ENCODE data around the gene FADS1. TPM values are rescaled to one million over a fixed set of nuclear protein-coding genes. Genes with fewer than 3 reads are reported as not detected.

Gene FADS1
- total RNA-seq, 1 experiment from 2014 or later: 186 TPM

DNA sequence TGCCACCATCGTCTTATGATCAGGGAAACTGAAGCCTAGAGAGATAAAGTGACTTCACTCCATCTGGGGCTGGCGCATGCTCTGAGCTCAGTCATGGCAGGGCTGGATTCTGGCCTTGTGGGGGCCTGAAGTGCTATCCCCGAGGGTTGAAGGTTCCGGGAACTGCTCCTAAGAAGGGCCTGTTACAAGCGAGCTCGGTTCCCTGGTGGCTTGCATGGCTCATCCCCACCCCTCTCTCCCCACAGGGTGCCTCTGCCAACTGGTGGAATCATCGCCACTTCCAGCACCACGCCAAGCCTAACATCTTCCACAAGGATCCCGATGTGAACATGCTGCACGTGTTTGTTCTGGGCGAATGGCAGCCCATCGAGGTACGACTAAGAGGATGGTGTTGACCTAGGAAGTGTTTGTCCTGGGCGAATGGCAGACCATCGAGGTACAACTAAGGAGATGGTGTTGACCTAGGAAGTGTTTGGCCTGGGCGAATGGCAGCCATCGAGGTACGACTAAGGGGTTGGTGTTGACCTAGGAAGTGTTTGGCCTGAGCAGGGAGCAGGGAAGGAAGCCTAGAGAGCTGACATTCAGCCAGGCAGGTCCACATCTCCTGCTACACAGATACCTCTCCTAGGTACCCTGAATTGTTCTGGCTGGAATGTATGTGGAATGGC, 31.2 kb upstream of the FADS1 start:
- CTCF ChIA-PET: no interaction called here
- BruUV-seq (replicated peaks): TSS peak; percentile 29
- H3K36me3 ChIP-seq (ENCODE audit: control insufficient read depth, insufficient read depth, low read length): peaks cover 2% of the 10 kb centered on the region; the same call in 1 of the 2 replicates

DNA sequence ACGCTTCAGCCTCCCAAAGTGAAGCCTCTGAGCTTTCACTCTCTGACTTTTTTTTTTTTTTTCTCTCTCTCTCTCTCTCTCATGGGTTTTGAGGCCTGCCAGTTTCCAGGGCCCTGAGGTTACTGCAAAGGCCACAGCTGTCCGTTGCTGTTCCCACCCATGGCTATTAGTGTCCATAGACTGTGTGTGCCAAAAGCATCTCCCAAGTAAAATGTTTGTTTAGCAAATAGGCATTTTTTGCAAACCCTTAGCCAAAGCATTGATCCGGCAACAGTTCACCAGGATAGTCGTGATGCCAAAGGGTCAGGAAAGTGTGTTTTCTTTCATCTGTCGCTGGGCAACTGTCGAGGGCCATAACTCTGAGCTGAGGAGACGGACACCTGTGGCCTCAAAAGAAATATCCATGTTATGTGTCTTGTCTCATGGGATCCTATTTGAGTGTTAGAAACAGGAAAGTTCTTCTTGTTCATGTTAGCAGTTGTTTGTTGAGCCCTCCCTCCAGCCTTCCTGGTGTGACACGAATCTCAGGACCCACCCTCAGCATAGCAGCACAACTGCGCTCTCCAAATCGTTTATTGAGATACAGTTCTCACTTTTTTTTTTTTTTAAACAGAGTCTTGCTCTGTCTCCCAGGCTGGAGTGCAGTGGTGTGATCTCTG, 29.7 kb upstream of the FADS1 start:
- ATAC-seq (no peak), DNase-seq (ENCODE audit: low read depth, low spot score) (no peak)
- ChIA-PET CTCF (interaction anchor here (0.7 kb wide), 1 partner anchor 257 kb away, joined by 3 read pairs; no protein-coding TSS in a partner anchor), POLR2A (no interaction called here)
- H3K27ac ChIP-seq (ENCODE audit: low read length): no peak overlapping the region
- in situ Hi-C loops (cut with HindIII; ENCODE audit: low pct_unique_long_range_greater_than_20kb, low sequenced_read_pairs): no loop called here
- H3K27me3 ChIP-seq (ENCODE audit: control insufficient read depth, insufficient read depth, low read length): no peaks in the 10 kb centered on the region
- BruUV-seq (replicated peaks): no TSS peak
- no peak overlapping the region for H3K4me3 ChIP-seq (ENCODE audit: low read depth in 2 of 2, low read length in 2 of 2)
- peaks cover 2% of the 10 kb centered on the region; the same call in 1 of the 2 replicates for H3K36me3 ChIP-seq (ENCODE audit: control insufficient read depth, insufficient read depth, low read length)
- TF ChIP-seq, protein P1, sequence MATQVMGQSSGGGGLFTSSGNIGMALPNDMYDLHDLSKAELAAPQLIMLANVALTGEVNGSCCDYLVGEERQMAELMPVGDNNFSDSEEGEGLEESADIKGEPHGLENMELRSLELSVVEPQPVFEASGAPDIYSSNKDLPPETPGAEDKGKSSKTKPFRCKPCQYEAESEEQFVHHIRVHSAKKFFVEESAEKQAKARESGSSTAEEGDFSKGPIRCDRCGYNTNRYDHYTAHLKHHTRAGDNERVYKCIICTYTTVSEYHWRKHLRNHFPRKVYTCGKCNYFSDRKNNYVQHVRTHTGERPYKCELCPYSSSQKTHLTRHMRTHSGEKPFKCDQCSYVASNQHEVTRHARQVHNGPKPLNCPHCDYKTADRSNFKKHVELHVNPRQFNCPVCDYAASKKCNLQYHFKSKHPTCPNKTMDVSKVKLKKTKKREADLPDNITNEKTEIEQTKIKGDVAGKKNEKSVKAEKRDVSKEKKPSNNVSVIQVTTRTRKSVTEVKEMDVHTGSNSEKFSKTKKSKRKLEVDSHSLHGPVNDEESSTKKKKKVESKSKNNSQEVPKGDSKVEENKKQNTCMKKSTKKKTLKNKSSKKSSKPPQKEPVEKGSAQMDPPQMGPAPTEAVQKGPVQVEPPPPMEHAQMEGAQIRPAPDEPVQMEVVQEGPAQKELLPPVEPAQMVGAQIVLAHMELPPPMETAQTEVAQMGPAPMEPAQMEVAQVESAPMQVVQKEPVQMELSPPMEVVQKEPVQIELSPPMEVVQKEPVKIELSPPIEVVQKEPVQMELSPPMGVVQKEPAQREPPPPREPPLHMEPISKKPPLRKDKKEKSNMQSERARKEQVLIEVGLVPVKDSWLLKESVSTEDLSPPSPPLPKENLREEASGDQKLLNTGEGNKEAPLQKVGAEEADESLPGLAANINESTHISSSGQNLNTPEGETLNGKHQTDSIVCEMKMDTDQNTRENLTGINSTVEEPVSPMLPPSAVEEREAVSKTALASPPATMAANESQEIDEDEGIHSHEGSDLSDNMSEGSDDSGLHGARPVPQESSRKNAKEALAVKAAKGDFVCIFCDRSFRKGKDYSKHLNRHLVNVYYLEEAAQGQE (IDR thresholded peaks at IDR 0.05; ENCODE audit: insufficient read depth in 1 of 2, low read depth in 2 of 2, low read length in 1 of 2): no peak
- TF ChIP-seq, protein P2, sequence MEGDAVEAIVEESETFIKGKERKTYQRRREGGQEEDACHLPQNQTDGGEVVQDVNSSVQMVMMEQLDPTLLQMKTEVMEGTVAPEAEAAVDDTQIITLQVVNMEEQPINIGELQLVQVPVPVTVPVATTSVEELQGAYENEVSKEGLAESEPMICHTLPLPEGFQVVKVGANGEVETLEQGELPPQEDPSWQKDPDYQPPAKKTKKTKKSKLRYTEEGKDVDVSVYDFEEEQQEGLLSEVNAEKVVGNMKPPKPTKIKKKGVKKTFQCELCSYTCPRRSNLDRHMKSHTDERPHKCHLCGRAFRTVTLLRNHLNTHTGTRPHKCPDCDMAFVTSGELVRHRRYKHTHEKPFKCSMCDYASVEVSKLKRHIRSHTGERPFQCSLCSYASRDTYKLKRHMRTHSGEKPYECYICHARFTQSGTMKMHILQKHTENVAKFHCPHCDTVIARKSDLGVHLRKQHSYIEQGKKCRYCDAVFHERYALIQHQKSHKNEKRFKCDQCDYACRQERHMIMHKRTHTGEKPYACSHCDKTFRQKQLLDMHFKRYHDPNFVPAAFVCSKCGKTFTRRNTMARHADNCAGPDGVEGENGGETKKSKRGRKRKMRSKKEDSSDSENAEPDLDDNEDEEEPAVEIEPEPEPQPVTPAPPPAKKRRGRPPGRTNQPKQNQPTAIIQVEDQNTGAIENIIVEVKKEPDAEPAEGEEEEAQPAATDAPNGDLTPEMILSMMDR (IDR thresholded peaks at IDR 0.05): no peak
- TF ChIP-seq POLR2AphosphoS5 (IDR thresholded peaks at IDR 0.05; ENCODE audit: low read depth, low read length) (no peak), TCF7L2 (IDR thresholded peaks at IDR 0.05; ENCODE audit: low read depth, low read length) (no peak), SIN3A (IDR thresholded peaks at IDR 0.05; ENCODE audit: borderline replicate concordance, insufficient read depth, low read depth, low read length) (no peak)
- H3K9me3 ChIP-seq (ENCODE audit: control insufficient read depth, insufficient read depth, low read depth, low read length): no peaks in the 10 kb centered on the region
- intact Hi-C loops (cut with micrococcal nuclease; ENCODE audit: unreplicated experiment): no loop called here
- no peaks in the 10 kb centered on the region for H3K4me1 ChIP-seq (ENCODE audit: control insufficient read depth, insufficient read depth, low read length)

More for the DNA sequence above, 31.2 kb upstream of the FADS1 start:
- Histone ChIP-seq H3K9me3 (ENCODE audit: control insufficient read depth, insufficient read depth, low read depth, low read length) (no peaks in the 10 kb centered on the region), H3K27ac (ENCODE audit: low read length) (no peak overlapping the region), H3K27me3 (ENCODE audit: control insufficient read depth, insufficient read depth, low read length) (no peaks in the 10 kb centered on the region), H3K4me1 (ENCODE audit: control insufficient read depth, insufficient read depth, low read length) (no peaks in the 10 kb centered on the region), H3K4me3 (ENCODE audit: low read depth in 2 of 2, low read length in 2 of 2) (no peak overlapping the region)
- POLR2A ChIA-PET: no interaction called here
- DNase-seq (ENCODE audit: low read depth, low spot score) (no peak), ATAC-seq (no peak)
- in situ Hi-C loops (cut with HindIII; ENCODE audit: low pct_unique_long_range_greater_than_20kb, low sequenced_read_pairs) (no loop called here), intact Hi-C loops (cut with micrococcal nuclease; ENCODE audit: unreplicated experiment) (no loop called here)
- TF ChIP-seq POLR2AphosphoS5 (IDR thresholded peaks at IDR 0.05; ENCODE audit: low read depth, low read length) (no peak), SIN3A (IDR thresholded peaks at IDR 0.05; ENCODE audit: borderline replicate concordance, insufficient read depth, low read depth, low read length) (no peak), TCF7L2 (IDR thresholded peaks at IDR 0.05; ENCODE audit: low read depth, low read length) (no peak)
- TF ChIP-seq, protein P2 (IDR thresholded peaks at IDR 0.05): no peak
- TF ChIP-seq, protein P1 (IDR thresholded peaks at IDR 0.05; ENCODE audit: insufficient read depth in 1 of 2, low read depth in 2 of 2, low read length in 1 of 2): no peak
